Skeletal muscle tissue (tissue), 4 donors: ENCODE results near the gene ARSJ. TPM values are rescaled to one million over a fixed set of nuclear protein-coding genes. Genes with fewer than 3 reads are reported as not detected.

Experiments
- H3K27ac ChIP-seq: one replicate; pipeline ENCODE4 v1.7.0; 2013; ENCODE audit warnings: mild to moderate bottlenecking, low read depth, low read length, inconsistent platforms
- H3K27me3 ChIP-seq, 3 donors: one replicate each; pipeline ENCODE4 v1.7.0; 2013; ENCODE audit warnings: low read length in 3 of 3; ENCODE audit not compliant: control insufficient read depth in 3 of 3, insufficient read depth in 3 of 3
- H3K36me3 ChIP-seq, 3 donors: one replicate each; pipeline ENCODE4 v1.7.0; 2013; ENCODE audit warnings: low read length in 3 of 3; ENCODE audit not compliant: control insufficient read depth in 3 of 3, insufficient read depth in 3 of 3
- H3K4me1 ChIP-seq, 3 donors: one replicate each; pipeline ENCODE4 v1.7.0; 2013; ENCODE audit warnings: low read length in 3 of 3, mild to moderate bottlenecking in 3 of 3; ENCODE audit not compliant: control insufficient read depth in 3 of 3, insufficient read depth in 3 of 3
- H3K4me3 ChIP-seq, 3 donors: one replicate each; pipeline ENCODE4 v1.7.0; 2013; ENCODE audit warnings: low read length in 3 of 3
- H3K9ac ChIP-seq, 3 donors: one replicate each; pipeline ENCODE4 v1.7.0; 2013; ENCODE audit warnings: low read length in 3 of 3, mild to moderate bottlenecking in 3 of 3, moderate library complexity in 2 of 3, low read depth in 1 of 3
- H3K9me3 ChIP-seq, 3 donors: one replicate each; pipeline ENCODE4 v1.7.0; 2013; ENCODE audit warnings: low read length in 3 of 3; ENCODE audit not compliant: control insufficient read depth in 3 of 3
- total RNA-seq: library from RNA; depleted of rRNA; stranded (reverse); fragments of >200 nt; gene quantifications from one replicate; pipeline ENCODE4 v1.2.3, GENCODE V29; 2014
- donor health status: Osteomylitis.

The ARSJ gene
- total RNA-seq, 1 donor from 2014 or later = 5.2 TPM

GRCh38 chr4:113866611-113867010 is 112.8 kb downstream of the ARSJ start:
- no peak overlapping the region for H3K4me3 ChIP-seq
- H3K4me1 ChIP-seq = no peaks in the 10 kb centered on the region
- H3K9ac ChIP-seq = no peak overlapping the region
- no peaks in the 10 kb centered on the region for H3K36me3 ChIP-seq
- H3K27ac ChIP-seq = no peak overlapping the region
- H3K9me3 ChIP-seq = no peaks in the 10 kb centered on the region
- H3K27me3 ChIP-seq = no peaks in the 10 kb centered on the region

- Histone ChIP-seq H3K4me3 (no peak overlapping the region), H3K36me3 (no peaks in the 10 kb centered on the region), H3K4me1 (no peaks in the 10 kb centered on the region), H3K27ac (no peak overlapping the region), H3K9ac (no peak overlapping the region), H3K27me3 (no peaks in the 10 kb centered on the region), H3K9me3 (no peaks in the 10 kb centered on the region)
Observed at GRCh38 chr4:113858924-113859323, 120.5 kb downstream of the ARSJ start.

- H3K9me3 ChIP-seq = no peaks in the 10 kb centered on the region
- no peaks in the 10 kb centered on the region for H3K27me3 ChIP-seq
- H3K9ac ChIP-seq = no peak overlapping the region
- H3K36me3 ChIP-seq = no peaks in the 10 kb centered on the region
- H3K4me1 ChIP-seq = peaks cover 0 to 4% (median 0%) of the 10 kb centered on the region in 3 donors
- H3K27ac ChIP-seq = no peak overlapping the region
- no peak overlapping the region for H3K4me3 ChIP-seq
Observed at GRCh38 chr4:113851816-113852215, 127.6 kb downstream of the ARSJ start.

Other genes starting within 250 kb of the ARSJ start
- gene CAMK2D, start 217.9 kb downstream of the ARSJ start, total RNA-seq = 147 TPM